ENCODE measurements around the gene EVI5L. TPM values are rescaled to one million over a fixed set of nuclear protein-coding genes. Genes with fewer than 3 reads are reported as not detected.

EVI5L gene
- total RNA-seq, 3 donors from 2014 or later: 7.5 to 12.5 (median 9.2) TPM

DNA sequence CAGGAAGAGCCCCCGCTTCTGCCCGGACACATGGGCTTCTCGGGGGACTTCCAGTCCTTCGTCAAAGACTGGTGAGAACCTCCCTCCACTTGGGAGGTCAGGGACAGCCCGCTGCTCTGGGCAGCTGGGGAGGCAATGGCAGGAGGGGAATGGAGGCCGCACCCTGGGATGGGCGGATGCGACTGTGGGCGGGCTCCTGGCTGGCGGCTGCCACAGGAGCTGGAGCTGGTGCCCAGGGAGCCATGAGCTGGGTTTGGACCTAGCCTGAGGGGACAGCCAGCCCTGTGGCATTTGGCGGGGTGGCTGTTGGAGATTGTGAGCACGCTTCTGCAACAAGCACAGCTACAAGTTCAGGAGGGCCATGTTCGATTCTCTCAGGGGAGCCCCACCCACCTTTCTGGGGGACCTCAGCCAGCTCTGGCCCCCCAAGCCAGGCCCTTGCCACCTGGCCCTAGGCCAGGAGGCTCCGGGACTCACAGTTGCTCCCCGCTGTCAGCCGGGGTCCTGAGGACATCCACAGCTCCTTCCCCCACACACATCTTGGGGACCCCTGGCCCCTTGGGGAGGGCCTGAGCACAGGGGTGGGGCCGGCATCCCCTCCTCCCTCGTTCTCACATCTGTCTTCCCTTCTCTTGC lies 81.6 kb downstream of the EVI5L start:
- Histone ChIP-seq H3K4me3 (no peak overlapping the region), H3K9me3 (no peaks in the 10 kb centered on the region), H3K36me3 (peaks cover 27% of the 10 kb centered on the region), H3K27me3 (peaks cover 7 to 16% of the 10 kb centered on the region in 2 donors), H3K4me1 (peaks cover 3 to 9% of the 10 kb centered on the region in 2 donors), H3K27ac (no peak overlapping the region)
- intact Hi-C loops (cut with DNase I; ENCODE audit: low total_unique reads): no loop called here
- TF ChIP-seq, protein P1, sequence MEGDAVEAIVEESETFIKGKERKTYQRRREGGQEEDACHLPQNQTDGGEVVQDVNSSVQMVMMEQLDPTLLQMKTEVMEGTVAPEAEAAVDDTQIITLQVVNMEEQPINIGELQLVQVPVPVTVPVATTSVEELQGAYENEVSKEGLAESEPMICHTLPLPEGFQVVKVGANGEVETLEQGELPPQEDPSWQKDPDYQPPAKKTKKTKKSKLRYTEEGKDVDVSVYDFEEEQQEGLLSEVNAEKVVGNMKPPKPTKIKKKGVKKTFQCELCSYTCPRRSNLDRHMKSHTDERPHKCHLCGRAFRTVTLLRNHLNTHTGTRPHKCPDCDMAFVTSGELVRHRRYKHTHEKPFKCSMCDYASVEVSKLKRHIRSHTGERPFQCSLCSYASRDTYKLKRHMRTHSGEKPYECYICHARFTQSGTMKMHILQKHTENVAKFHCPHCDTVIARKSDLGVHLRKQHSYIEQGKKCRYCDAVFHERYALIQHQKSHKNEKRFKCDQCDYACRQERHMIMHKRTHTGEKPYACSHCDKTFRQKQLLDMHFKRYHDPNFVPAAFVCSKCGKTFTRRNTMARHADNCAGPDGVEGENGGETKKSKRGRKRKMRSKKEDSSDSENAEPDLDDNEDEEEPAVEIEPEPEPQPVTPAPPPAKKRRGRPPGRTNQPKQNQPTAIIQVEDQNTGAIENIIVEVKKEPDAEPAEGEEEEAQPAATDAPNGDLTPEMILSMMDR (IDR thresholded peaks at IDR 0.05): no peak
- TF ChIP-seq POLR2A (IDR thresholded peaks at IDR 0.05): no peak
- DNase-seq (ENCODE audit: low spot score in 2 of 2): no peak

DNA sequence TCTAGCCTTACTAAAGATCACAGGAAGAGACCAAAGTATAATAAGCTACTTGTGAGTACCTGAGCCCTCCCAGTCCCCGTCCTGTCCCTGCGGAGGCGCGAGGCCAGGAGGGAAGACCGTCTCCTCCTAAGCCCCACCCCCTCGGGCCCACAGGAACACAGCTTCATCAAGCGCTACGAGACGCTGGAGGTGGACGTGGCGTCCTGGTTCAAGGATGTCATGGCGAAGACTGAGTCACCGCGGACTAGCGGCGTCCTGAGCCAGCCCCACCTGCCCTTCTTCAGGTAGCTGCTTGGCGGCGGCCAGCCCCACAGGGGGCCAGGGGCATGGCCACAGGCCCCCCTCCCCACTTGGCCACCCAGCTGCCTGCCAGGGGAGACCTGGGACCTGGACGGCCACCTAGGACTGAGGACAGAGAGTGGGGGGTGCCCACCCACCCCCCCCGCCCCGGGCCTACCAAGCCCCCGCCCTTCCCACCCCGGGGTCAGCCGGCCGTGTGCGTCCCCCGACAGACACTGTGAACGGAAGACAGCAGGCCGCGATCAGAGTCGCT lies 82.2 kb downstream of the EVI5L start:
- Histone ChIP-seq H3K9me3 (no peaks in the 10 kb centered on the region), H3K36me3 (peaks cover 27% of the 10 kb centered on the region), H3K4me1 (peaks cover 5 to 15% of the 10 kb centered on the region in 2 donors), H3K27me3 (peaks cover 7 to 21% of the 10 kb centered on the region in 2 donors), H3K27ac (no peak overlapping the region), H3K4me3 (no peak overlapping the region)
- DNase-seq (ENCODE audit: low spot score in 2 of 2): no peak
- intact Hi-C loops (cut with DNase I; ENCODE audit: low total_unique reads): no loop called here
- TF ChIP-seq, protein P1 (IDR thresholded peaks at IDR 0.05): no peak
- TF ChIP-seq POLR2AphosphoS5 (IDR thresholded peaks at IDR 0.05): no peak
- no peak for TF ChIP-seq POLR2A (IDR thresholded peaks at IDR 0.05)

DNA sequence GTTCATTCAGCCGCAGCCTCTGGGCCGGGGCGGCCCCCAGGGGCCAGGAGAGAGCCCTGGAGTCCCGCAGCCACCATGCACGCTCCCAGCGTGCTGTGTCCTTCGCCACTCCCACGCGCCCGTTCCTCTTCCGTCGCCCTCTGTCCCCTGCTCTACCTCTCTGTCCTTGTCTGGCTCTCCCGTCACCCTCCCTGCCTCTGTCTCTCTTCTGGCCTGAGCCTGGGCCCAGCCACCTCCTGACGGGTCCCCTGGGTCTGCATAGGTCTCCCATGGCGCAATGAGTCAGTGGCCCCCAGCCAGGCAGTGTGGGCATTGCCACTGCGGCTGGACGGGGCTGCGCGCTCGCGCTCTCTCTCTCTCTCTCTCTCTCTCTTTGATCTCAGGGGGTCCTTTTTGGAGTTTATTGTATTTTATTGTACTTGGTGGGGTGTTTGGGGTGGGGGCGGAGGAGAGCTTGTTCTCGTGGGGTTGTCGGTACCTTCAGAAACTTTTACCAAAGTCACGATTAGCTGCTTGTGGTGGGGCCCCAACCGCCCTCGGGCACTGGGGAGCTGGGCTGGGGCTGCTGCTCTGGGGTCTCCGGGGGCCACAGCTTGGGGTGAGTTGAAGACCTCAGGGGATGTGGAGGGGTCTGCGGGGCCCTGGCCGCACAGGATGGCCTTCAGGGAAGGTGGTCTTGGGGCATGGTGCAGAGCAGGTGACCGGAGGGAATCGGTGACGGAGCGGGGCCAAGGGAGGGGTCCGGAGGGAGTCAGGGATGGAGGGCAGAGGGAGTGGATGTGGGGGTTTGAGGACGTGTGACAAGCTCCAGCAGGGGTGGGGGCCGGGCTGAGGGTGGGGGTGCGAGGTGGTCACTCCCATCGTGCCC lies 82.9 kb downstream of the EVI5L start:
- Histone ChIP-seq H3K36me3 (peaks cover 27% of the 10 kb centered on the region), H3K4me3 (no peak overlapping the region), H3K9me3 (no peaks in the 10 kb centered on the region), H3K27me3 (peaks cover 7 to 29% of the 10 kb centered on the region in 2 donors), H3K4me1 (peaks cover 9 to 20% of the 10 kb centered on the region in 2 donors), H3K27ac (no peak overlapping the region)
- DNase-seq (ENCODE audit: low spot score in 2 of 2): no peak
- TF ChIP-seq POLR2AphosphoS5 (IDR thresholded peaks at IDR 0.05): no peak
- TF ChIP-seq, protein P1 (IDR thresholded peaks at IDR 0.05): no peak
- TF ChIP-seq POLR2A (IDR thresholded peaks at IDR 0.05): no peak
- intact Hi-C loops (cut with DNase I; ENCODE audit: low total_unique reads): no loop called here

DNA sequence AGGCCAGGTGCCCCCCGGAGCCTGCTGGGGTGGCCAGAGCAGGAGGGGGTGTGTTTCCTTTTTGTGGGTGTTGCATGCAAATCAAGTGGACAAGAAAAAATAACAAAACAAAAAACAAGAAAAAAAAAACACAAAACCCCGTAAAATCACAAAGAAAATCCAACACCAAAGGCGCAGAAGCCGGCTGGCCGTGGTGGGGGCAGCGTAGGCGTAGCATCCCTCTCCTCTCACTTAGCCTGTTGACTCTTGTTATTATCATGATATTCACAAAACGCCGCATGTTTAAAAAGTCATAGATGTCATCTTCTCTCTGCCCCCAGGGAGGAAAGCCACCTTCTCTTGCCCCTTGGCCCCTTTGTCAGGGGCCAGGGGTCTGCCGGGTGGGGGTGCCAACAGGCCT lies 83.6 kb downstream of the EVI5L start:
- no peak for DNase-seq (ENCODE audit: low spot score in 2 of 2)
- intact Hi-C loops (cut with DNase I; ENCODE audit: low total_unique reads): no loop called here

More for the DNA sequence above, 83.6 kb downstream of the EVI5L start:
- Histone ChIP-seq H3K4me3 (no peak overlapping the region), H3K27me3 (peaks cover 8 to 36% of the 10 kb centered on the region in 2 donors), H3K27ac (no peak overlapping the region), H3K36me3 (peaks cover 27% of the 10 kb centered on the region), H3K4me1 (peaks cover 9 to 21% of the 10 kb centered on the region in 2 donors), H3K9me3 (no peaks in the 10 kb centered on the region)
- TF ChIP-seq, protein P1 (IDR thresholded peaks at IDR 0.05): no peak
- TF ChIP-seq POLR2A (IDR thresholded peaks at IDR 0.05) (no peak), POLR2AphosphoS5 (IDR thresholded peaks at IDR 0.05) (no peak)

Measured in breast epithelium (tissue), 4 donors.